Kidney (tissue), 14 donors: ENCODE measurements around the gene DCK. TPM values are rescaled to one million over a fixed set of nuclear protein-coding genes. Genes with fewer than 3 reads are reported as not detected.

Experiments used
- DNase-seq, 5 donors: peaks; one replicate each; pipeline ENCODE4 v3.0.0-alpha.2; 2013 to 2020
- FAIRE-seq: peaks from 2 replicates; lab custom pipeline; 2012; peaks lifted over from hg19 to GRCh38; lab: Jason Lieb, UNC
- H3K27ac ChIP-seq, 2 donors: one replicate each; pipeline ENCODE4 v1.7.0; 2013; ENCODE audit warnings: low read depth in 2 of 2, low read length in 2 of 2, inconsistent platforms in 1 of 2
- H3K27me3 ChIP-seq: one replicate; pipeline ENCODE4 v1.7.1; 2013; ENCODE audit warnings: low read length, inconsistent platforms; ENCODE audit not compliant: control insufficient read depth, insufficient read depth
- H3K36me3 ChIP-seq, 3 donors: one replicate each; pipeline versions ENCODE4 v1.7.0 to v1.7.1; 2013; ENCODE audit warnings: low read length in 3 of 3, control low read depth in 1 of 3, inconsistent platforms in 1 of 3; ENCODE audit not compliant: insufficient read depth in 3 of 3, control insufficient read depth in 2 of 3
- H3K4me1 ChIP-seq, 3 donors: one replicate each; pipeline versions ENCODE4 v1.7.0 to v1.7.1; 2013; ENCODE audit warnings: low read length in 3 of 3, inconsistent platforms in 1 of 3, low read depth in 1 of 3; ENCODE audit not compliant: control insufficient read depth in 2 of 3, insufficient read depth in 2 of 3
- H3K4me3 ChIP-seq, 3 donors: one replicate each; pipeline versions ENCODE4 v1.7.0 to v1.8.1; 2013; ENCODE audit warnings: low read length in 3 of 3, control low read depth in 1 of 3, inconsistent platforms in 1 of 3
- H3K9ac ChIP-seq, 3 donors: one replicate each; pipeline versions ENCODE4 v1.7.0 to v1.7.1; 2013; ENCODE audit warnings: low read length in 3 of 3, control low read depth in 1 of 3, inconsistent platforms in 1 of 3
- H3K9me3 ChIP-seq, 3 donors: one replicate each; pipeline versions ENCODE4 v1.7.0 to v1.7.1; 2013; ENCODE audit warnings: low read length in 3 of 3, control low read depth in 1 of 3, inconsistent platforms in 1 of 3; ENCODE audit not compliant: control insufficient read depth in 2 of 3, insufficient read depth in 1 of 3
- CTCF ChIP-seq: IDR thresholded peaks from 3 replicates; pipeline ENCODE4 v1.5.1; 2012; ENCODE audit warnings: mild to moderate bottlenecking, moderate library complexity, borderline replicate concordance; ENCODE audit not compliant: insufficient read depth; ENCODE audit errors: extremely low read depth
- intact Hi-C: fragments of 100-400 bp; cut with DNase I; formaldehyde crosslinking; loops from one replicate; pipeline ENCODE4 v1.11.1; 2022
- polyA plus RNA-seq: library from polyadenylated mRNA; stranded (reverse); fragments of 350-450 nt; fragmentation: Illumina TruSeq; extraction: RNeasy Lipid Tissue Mini Kit (QIAGEN cat#74804); gene quantifications from one replicate; pipeline ENCODE4 v1.2.3, GENCODE V29; 2014; ENCODE audit warnings: low read depth, low replicate concordance; ENCODE audit not compliant: insufficient read depth
- total RNA-seq: library from RNA; stranded (reverse); fragmentation: NEBNext Ultra II Directional; extraction: Animal tissue kit (Norgen Biotek cat#: 25700); gene quantifications from one replicate; pipeline ENCODE4 v1.2.1, GENCODE V29; 2021
- donor health status: control.
- donor health status: control.
- donor health status: control.
- donor health status: control.
- donor health status: control.
- donor health status: DM: yes; HTN: yes; CAD: no.
- donor health status: Normal renal cell carcinoma (clear cell type).

Gene DCK
- total and polyA plus RNA-seq, 2 donors from 2014 or later = 5.5 to 15.2 TPM

DNA sequence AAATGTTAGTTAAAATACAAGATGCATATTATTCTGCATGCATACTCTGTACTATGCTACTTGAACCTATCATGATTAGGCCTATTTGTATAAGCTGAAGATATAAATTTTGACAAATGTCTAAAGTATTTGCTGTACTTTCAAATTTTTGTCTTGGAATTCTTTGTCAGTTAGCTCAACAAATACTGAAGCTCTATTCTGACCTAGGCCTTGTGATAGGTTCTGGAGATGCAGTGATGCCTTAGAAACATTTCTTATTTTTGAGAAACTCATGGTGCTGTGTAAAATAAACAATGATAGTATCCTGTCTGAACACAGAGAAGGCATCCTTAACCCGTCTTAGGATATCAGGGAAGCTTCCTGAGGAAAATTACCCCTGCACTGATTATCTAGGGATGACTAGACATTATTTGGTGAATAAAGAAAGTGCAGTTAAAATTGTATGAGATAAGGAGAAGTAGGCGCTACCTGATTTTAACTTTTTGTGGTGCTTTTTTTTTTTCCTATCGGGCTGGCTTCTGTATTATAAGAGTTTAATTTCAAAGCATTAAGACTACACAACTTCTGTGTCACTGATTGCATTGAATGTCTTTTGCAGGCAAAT, 47.9 kb upstream of the DCK start:
- Histone ChIP-seq H3K4me1 (no peaks in the 10 kb centered on the region), H3K36me3 (no peaks in the 10 kb centered on the region), H3K27me3 (no peaks in the 10 kb centered on the region), H3K9ac (no peak overlapping the region), H3K4me3 (no peak overlapping the region), H3K9me3 (no peaks in the 10 kb centered on the region), H3K27ac (no peak overlapping the region)
- DNase-seq (no peak), FAIRE-seq (no peak)
- intact Hi-C loops = no loop called here
- no peak for TF ChIP-seq CTCF

DNA sequence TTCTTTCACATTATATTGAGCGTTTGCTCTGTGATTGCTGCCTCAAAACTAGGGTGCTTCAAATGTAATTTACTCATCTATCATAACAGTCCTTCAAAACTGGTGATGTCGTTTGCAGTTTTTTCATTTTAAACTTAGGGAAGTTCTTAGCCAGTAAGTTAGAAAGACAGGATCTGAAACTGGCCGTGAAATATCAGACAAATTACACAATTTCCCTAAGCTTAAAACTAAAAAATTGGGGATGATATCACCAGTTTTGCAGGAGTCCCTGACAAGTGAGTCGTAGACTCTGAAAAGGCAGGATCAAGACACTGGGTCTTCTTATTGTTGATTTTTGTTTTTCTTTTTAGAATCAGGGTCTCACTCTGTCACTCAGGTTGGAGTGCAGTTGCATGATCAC, 46.5 kb upstream of the DCK start:
- Histone ChIP-seq H3K36me3 (no peaks in the 10 kb centered on the region), H3K9ac (no peak overlapping the region), H3K4me1 (no peaks in the 10 kb centered on the region), H3K4me3 (no peak overlapping the region), H3K27ac (no peak overlapping the region), H3K27me3 (no peaks in the 10 kb centered on the region), H3K9me3 (no peaks in the 10 kb centered on the region)
- no peak for TF ChIP-seq CTCF
- DNase-seq (no peak), FAIRE-seq (no peak)
- intact Hi-C loops = no loop called here

GRCh38 chr4:70948665-70949260, 44.7 kb upstream of the DCK start:
- Histone ChIP-seq H3K4me3 (no peak overlapping the region), H3K27ac (no peak overlapping the region), H3K36me3 (no peaks in the 10 kb centered on the region), H3K9me3 (no peaks in the 10 kb centered on the region), H3K4me1 (no peaks in the 10 kb centered on the region), H3K27me3 (no peaks in the 10 kb centered on the region), H3K9ac (no peak overlapping the region)
- no peak for TF ChIP-seq CTCF
- FAIRE-seq (no peak), DNase-seq (no peak)
- intact Hi-C loops = no loop called here
